Activated naive CD8-positive, alpha-beta T cell (primary cell): Measurements from ENCODE around the gene MIEN1.
A peak's percentile ranks its signal among the peaks of the same experiment; 100 is the strongest.

Experiments used
- H3K27ac Mint-ChIP-seq: one replicate; pipeline ENCODE4 v1.8.0; 2021; ENCODE audit warnings: mixed read lengths
- H3K27me3 Mint-ChIP-seq: one replicate; pipeline ENCODE4 v1.8.0; 2021; ENCODE audit warnings: mixed read lengths
- H3K36me3 Mint-ChIP-seq: one replicate; pipeline ENCODE4 v1.8.0; 2021; ENCODE audit warnings: mixed read lengths
- H3K4me1 Mint-ChIP-seq: one replicate; pipeline ENCODE4 v1.8.0; 2021; ENCODE audit warnings: low read depth, mixed read lengths
- H3K4me3 Mint-ChIP-seq: one replicate; pipeline ENCODE4 v1.8.0; 2021; ENCODE audit warnings: mild to moderate bottlenecking, mixed read lengths
- H3K9me3 Mint-ChIP-seq: one replicate; pipeline ENCODE4 v1.8.0; 2021; ENCODE audit warnings: low read depth, mixed read lengths

Gene MIEN1

DNA sequence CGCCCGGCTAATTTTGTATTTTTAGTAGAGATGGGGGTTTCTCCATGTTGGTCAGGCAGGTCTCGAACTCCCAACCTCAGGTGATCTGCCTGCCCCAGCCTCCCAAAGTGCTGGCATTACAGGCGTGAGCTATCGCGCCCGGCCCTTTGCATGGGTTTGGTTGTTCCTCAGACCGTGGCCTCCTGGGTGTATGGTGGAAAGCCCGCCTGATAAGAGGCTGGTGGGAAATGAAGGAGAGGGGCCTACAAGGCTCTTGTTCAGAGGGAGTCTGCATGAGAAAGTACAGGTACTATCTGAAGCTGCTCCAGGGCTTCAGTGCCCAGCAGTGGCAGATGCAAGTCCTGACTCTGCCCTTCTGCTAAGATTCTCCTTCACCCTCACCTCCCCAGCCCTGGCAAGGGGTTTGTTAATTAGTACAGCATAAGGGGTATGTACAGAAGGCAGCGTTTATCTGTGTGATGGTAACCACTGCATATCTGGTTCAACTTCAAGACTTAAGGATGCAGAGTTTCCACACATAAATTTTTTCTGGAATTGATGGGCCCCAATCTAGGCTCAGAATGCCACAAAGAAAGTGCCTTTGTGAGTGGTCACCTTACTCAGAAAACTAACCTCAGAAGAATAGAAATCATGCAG lies 31.6 kb upstream of the MIEN1 start:
- H3K27ac Mint-ChIP-seq, result peak overlapping the region; percentile 94
- peaks cover 35% of the 10 kb centered on the region for H3K36me3 Mint-ChIP-seq
- H3K4me3 Mint-ChIP-seq, result peak overlapping the region; percentile 52
- H3K9me3 Mint-ChIP-seq, result no peaks in the 10 kb centered on the region
- peaks cover 82% of the 10 kb centered on the region for H3K4me1 Mint-ChIP-seq
- no peaks in the 10 kb centered on the region for H3K27me3 Mint-ChIP-seq

DNA sequence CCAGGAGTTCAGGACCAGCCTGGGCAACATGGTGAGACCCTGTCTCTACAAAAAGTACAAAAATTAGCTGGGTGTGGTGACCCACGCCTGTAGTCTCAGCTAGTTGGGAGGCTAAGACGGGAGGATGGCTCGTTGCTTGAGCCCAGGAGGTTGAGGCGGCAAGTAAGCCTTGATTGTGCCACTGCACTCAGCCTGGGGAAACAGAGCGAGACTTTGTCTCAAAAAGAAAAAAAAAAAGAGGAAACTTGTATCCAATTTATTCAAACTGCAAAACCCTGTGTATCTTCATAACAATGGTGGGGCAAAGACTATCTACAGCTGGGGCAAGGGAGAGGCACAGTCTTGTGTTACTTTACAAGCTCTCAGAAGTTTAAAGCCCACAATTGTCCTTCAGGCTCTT lies 28.9 kb upstream of the MIEN1 start:
- H3K36me3 Mint-ChIP-seq, result peaks cover 13% of the 10 kb centered on the region
- H3K27me3 Mint-ChIP-seq, result no peaks in the 10 kb centered on the region
- peak overlapping the region; percentile 97 for H3K27ac Mint-ChIP-seq
- peaks cover 77% of the 10 kb centered on the region for H3K4me1 Mint-ChIP-seq
- H3K9me3 Mint-ChIP-seq, result no peaks in the 10 kb centered on the region
- H3K4me3 Mint-ChIP-seq, result peak overlapping the region; percentile 69

DNA sequence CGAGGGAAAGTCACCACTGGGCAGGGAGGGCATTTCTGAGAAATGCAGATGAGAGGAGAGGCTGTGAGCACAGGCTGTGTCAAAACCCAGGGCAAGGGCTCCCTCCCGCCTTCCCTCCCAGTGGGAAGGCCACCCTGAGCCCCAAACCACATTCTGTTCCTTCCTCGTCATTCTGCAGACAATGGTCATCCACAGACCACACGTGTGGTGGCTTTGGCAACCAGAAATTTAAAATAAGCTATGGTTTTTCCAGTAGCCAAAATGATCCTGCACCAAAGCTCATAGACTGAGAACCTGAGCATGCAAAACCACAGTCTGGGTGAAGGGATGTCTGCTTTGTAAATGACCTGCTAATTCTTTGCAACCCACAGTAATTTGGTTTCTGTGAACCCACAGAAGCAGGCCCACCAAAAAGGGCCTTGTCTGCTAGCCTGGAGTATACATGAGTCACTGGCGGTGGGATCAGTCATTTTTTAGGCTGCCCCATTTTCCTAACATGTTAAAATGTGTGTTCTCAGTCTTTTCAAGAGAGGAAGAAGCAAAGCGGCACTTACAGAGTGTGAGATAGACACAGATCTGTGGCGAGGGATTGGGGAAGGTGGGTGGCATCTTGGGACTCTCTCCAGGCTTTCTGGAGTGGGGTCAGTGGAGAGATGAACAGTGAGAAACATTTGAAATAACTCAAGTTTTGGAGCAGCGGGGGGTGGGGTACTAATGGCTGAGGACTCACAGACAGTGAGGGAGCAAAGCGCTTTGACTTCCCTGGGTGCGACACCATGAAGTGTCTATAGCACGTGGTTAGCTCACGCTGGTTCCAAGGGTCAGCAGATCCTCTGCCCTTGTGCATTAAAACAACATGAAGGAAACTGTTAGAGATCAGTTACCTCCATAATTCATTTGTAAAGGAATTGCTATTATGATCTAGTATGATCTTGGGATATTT lies 27.9 kb upstream of the MIEN1 start:
- no peaks in the 10 kb centered on the region for H3K9me3 Mint-ChIP-seq
- peaks cover 76% of the 10 kb centered on the region for H3K4me1 Mint-ChIP-seq
- peaks cover 13% of the 10 kb centered on the region for H3K36me3 Mint-ChIP-seq
- H3K27ac Mint-ChIP-seq, result peak overlapping the region; percentile 97
- peak overlapping the region; percentile 70 for H3K4me3 Mint-ChIP-seq
- no peaks in the 10 kb centered on the region for H3K27me3 Mint-ChIP-seq

DNA sequence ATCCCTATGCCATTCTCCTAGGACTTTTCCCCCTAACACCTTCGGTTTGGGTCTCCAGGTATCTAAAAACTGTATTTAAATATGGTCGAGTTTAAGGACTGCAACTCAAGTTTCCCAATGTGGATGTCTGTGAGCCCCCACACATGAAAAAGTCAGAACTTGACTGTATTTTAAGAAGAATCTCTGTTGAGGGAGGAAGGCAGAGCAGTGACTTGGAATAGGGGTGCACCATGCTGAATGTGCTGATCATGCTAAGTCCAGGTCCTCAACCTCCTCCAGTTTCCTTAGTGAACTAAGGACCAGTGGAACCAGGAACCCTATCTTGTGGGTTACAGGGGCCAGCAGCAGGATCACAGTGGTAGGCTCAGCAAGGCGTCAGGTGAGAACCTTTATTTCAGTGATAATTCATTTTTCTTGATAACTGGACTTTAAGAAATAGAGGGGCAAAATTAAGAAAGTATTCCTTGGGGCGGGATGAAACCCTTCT lies 26.9 kb upstream of the MIEN1 start:
- H3K4me1 Mint-ChIP-seq, result peaks cover 70% of the 10 kb centered on the region
- H3K36me3 Mint-ChIP-seq, result peaks cover 9% of the 10 kb centered on the region
- no peaks in the 10 kb centered on the region for H3K9me3 Mint-ChIP-seq
- peak overlapping the region; percentile 97 for H3K27ac Mint-ChIP-seq
- no peaks in the 10 kb centered on the region for H3K27me3 Mint-ChIP-seq
- peak overlapping the region; percentile 70 for H3K4me3 Mint-ChIP-seq

DNA sequence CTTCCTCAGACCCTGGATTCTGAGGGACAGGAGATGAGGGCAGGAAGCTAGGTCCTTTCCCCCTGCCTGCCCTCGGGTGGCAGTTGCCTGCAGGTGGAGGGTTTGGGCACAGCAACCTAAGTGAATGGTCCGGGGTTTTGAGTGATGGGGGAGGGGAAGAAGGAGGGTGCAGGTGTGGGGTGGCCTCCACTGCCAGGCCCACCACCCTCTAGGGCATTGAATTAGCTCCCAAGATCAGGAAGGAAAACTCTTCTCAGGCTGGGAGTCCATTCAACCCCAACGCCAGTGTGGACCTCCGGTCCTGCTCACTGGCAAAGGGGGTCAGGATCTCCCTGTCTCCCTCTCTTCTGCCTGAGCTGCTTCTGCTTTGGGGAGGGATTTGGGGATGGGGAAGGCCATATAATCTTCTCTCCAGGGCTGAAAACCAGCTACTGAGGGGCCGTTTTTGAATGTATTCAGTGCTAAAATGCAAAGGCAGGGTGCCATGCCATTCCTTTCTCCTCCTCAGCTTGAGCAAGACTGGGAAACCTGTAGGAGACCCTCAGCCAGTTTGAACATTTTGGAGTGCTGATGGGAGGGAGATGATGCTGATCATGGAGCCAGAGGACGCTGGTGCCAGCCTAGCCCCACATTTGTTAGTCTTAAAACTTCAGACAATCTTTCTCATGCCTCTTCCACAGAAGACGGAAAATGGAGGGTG lies 26.2 kb upstream of the MIEN1 start:
- Mint-ChIP-seq H3K27ac (peak overlapping the region; percentile 97), H3K4me3 (peak overlapping the region; percentile 74), H3K27me3 (no peaks in the 10 kb centered on the region), H3K36me3 (peaks cover 9% of the 10 kb centered on the region), H3K4me1 (peaks cover 66% of the 10 kb centered on the region), H3K9me3 (no peaks in the 10 kb centered on the region)

DNA sequence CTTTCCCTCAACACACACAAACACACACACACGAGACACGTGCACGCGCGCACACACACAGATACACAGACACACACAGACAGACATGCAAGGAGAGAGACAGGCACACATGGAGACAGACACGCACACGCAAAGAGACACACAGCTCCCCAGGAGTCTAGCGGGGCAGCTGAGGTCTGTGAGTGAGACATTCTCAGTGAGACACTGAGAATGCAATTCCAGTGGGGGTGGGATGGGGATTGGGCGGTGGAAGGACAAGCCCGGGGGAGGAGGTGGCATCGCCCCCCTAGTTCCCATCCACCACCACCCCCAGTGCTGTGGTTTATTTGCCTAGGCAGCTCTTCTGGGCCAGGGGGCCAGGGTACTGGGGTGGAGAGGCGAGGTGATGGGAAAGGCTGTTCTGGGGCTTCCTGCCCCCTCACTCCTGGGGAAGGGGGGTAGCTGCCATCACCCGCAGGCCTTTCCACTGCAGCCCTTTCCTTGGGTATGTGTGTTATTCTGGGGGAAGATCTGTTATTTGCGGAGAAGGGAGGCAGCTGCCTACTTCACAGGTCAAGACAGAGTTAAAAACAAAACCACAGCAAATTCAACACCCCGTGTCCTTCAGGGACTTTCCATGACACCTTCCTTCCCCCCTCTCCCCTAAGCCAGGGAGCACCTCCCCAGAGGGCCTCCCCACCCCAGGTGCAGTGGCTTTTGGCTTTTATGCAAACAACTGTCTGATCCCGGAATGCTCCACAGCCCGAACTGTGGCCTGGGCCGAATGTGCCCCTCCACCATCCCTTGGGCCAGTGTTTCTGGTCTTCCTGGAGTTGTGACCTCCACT lies 25.4 kb upstream of the MIEN1 start:
- Mint-ChIP-seq H3K9me3 (no peaks in the 10 kb centered on the region), H3K27me3 (no peaks in the 10 kb centered on the region), H3K27ac (peak overlapping the region; percentile 97), H3K4me1 (peaks cover 60% of the 10 kb centered on the region), H3K4me3 (peak overlapping the region; percentile 74), H3K36me3 (peaks cover 6% of the 10 kb centered on the region)

DNA sequence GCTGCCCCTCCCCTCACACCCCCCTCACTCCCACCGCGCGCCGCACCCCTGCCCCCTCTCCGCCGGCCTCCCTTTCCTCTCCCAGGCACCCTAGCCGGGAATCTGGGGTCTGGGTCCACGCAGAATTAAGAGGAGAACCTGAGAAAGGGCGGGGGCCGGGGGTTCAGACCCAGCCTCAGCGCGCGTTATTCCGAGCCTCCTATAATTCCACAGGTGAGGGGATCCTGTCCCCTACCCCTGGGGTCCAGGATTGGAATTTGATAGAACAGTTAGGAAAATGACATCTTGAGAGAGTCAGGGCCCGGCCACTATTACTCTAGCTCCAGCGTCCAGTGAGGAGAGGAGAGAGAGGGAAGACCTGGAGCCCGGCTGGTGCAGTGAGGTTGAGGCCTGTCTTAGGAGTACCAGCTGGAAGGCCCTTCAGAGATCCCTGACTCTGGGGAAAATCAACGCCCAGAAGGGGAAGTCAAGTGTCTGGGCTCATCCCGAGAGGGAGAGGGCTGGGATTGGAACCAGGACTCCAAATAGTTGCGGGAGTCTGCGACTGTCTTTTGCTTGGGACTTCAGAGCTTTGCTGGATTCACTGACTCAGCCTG lies 24.7 kb upstream of the MIEN1 start:
- H3K4me3 Mint-ChIP-seq, result peak overlapping the region; percentile 74
- peaks cover 59% of the 10 kb centered on the region for H3K4me1 Mint-ChIP-seq
- no peaks in the 10 kb centered on the region for H3K9me3 Mint-ChIP-seq
- peaks cover 6% of the 10 kb centered on the region for H3K36me3 Mint-ChIP-seq
- no peaks in the 10 kb centered on the region for H3K27me3 Mint-ChIP-seq
- peak overlapping the region; percentile 97 for H3K27ac Mint-ChIP-seq

DNA sequence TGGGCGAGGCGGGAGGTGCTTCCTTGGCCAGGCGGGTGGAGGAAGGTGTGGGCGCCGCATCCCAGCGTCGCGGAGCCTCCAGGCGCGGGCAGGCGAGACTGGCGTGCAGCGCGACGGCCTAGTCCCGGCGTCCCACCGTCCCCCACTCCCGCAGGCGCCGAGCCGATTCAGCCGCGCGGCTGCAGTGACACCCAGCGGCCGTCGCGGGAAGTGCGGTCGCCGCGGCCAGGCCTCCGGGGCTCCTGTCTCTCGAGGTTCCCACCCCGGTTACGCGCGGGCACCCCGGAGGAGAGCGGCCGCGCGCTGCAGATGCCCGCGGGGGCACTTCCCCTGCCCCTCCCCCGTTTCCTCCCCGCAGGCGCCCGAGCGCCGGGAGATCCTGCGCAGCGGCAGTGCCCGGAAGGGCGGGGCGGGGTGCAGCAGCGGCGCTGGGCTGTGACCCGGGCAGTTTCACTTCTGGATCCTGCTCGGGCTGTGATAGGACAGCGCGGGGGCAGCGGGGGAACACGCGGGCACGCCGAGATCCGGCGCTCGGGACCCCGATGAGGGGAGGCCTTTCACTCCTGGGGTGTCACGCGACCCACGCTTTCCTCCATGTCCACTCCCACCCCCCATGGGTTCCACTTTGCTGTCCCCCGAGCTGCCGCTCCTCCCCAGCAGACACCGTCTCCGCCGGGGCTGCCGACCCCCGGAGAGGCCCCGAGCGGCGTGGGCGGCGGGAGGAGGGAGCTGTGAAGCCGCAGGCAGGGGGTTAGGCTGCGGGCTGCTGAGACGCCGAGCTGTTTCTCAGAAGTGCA lies 24.0 kb upstream of the MIEN1 start:
- Mint-ChIP-seq H3K4me1 (peaks cover 53% of the 10 kb centered on the region), H3K9me3 (no peaks in the 10 kb centered on the region), H3K4me3 (peak overlapping the region; percentile 35), H3K27me3 (no peaks in the 10 kb centered on the region), H3K36me3 (peaks cover 2% of the 10 kb centered on the region), H3K27ac (peak overlapping the region; percentile 97)

DNA sequence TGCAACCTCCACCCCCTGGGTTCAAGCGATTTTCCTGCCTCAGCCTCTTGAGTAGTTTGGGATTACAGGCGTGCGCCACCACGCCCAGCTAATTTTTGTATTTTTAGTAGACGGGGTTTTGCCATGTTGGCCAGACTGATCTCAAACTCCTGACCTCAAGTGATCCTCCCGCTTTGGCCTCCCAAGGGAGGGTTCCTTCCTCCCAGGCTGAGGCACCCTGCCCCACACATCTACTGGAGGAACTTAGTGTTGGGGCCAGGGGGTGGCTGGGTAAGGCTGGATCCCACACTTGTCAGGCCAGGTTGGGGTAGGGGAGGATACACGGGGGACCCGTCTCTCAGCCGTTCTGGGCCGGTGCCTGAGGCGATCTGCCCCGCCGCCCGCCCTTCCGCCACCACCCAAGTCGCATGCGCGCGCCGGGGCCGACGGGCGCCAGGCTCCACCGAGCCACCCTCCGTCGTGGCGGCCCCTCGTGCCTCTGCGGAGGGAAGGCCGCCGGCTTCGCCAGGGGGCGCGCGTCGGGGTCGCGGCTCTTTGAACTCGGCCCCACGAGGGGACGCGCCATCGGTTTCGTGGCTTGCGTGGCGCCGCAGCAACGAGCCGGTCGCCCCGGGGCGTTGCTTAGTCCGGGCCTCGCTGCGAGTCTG lies 23.3 kb upstream of the MIEN1 start:
- H3K4me1 Mint-ChIP-seq, result peaks cover 46% of the 10 kb centered on the region

DNA sequence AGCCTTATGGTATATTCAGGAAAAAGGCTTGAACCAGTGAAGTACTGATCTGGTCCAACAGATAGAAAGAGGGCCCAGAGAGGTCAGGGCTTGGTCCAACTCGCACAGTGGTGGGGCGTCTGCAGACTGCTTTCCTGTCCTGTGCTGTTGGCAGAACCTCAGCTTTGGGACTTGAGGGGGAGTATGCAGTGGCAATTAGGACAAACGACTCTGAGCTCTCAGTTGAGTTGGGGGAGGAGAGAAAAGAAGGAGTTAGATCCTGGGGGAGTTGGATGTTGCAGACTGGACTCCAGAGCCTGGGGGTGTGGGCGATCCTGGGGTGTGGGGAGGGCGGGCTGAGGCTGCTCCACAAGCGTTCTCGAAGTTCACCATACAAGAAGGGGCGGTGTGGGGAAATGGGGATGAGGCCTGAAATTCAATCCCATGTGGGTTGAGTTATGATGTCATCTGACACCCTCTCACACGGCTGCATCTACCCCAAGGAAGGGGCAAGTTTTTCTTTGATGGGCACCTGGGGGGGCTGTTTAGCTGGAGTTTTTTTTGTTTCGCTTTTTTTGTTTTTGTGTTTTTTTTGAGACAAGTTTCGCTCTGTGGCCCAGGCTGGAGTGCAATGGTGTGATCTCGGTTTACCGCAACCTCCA lies 22.0 kb upstream of the MIEN1 start:
- Mint-ChIP-seq H3K27me3 (no peaks in the 10 kb centered on the region), H3K4me1 (peaks cover 33% of the 10 kb centered on the region), H3K27ac (peak overlapping the region; percentile 88), H3K9me3 (no peaks in the 10 kb centered on the region), H3K4me3 (peak overlapping the region; percentile 67), H3K36me3 (no peaks in the 10 kb centered on the region)

More for the DNA sequence above, 23.3 kb upstream of the MIEN1 start:
- Mint-ChIP-seq H3K36me3 (peaks cover 2% of the 10 kb centered on the region), H3K9me3 (no peaks in the 10 kb centered on the region), H3K4me3 (peak overlapping the region; percentile 82), H3K27me3 (no peaks in the 10 kb centered on the region), H3K27ac (peak overlapping the region; percentile 97)

DNA sequence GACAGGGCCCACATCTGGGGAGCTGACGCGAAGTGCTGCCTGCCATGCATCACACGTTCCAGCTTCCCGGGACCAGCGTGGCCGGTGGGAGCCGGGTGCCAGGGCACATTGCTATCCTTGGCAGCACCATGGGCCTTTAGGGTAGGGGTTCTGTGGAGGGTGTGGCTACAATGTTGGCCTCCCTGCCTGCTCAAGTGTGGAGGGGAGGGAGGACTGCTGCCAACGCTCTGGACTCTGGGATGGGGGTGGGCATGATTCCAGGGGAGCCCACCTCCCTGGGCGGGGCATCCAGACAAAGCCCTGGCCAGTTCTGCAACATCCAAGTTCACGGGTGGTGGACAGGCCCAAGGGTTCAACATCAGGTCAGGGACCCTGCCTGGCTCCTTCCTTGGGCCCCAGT lies 21.3 kb upstream of the MIEN1 start:
- Mint-ChIP-seq H3K4me3 (no peak overlapping the region), H3K27ac (no peak overlapping the region), H3K27me3 (no peaks in the 10 kb centered on the region)

DNA sequence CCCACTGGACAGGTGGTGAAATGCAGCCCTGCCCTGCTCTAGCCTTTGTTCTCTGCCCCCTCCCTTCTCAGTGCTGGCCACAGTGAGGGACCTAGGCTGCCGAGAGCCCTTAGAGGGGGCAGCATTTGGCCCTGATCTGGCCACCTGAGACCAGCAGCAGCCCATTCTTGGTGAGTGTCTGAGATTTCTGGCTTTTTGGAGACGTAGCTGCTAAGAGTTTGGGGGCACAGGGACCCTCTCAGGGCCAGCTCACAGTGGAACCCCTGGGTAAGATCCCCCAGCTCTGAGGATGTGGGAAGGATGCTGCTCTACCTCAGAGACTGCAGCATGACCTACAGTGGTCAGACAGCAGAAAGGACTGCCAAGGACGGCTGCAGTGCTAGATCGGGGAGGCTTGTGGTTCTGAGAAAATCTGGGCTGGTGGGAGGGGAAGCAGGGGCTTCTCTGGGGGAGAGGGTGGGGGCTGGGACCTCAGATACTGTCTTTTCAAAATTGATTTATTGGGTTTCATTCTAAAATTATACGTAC lies 20.7 kb upstream of the MIEN1 start:
- Mint-ChIP-seq H3K9me3 (no peaks in the 10 kb centered on the region), H3K4me3 (no peak overlapping the region), H3K27me3 (no peaks in the 10 kb centered on the region), H3K36me3 (no peaks in the 10 kb centered on the region), H3K27ac (peak overlapping the region; percentile 16), H3K4me1 (peaks cover 20% of the 10 kb centered on the region)

More for the DNA sequence above, 21.3 kb upstream of the MIEN1 start:
- Mint-ChIP-seq H3K36me3 (no peaks in the 10 kb centered on the region), H3K4me1 (peaks cover 26% of the 10 kb centered on the region), H3K9me3 (no peaks in the 10 kb centered on the region)
